MCF 10A (cell line): ENCODE results near the gene FZR1. TPM values are rescaled to one million over a fixed set of nuclear protein-coding genes. Genes with fewer than 3 reads are reported as not detected.

Experiments
- BruUV-seq: library from RNA; stranded (reverse); fragments of 400-500 nt; replicated peaks from 2 replicates; lab custom pipeline; 2021; lab: Mats Ljungman, UMichigan
- CTCF ChIA-PET: fragments of 300-600 bp; sonication (Branson Sonifier 250); formaldehyde crosslinking; extraction: SDS; loops from one replicate; lab custom pipeline; 2021; ENCODE audit warnings: antibody characterized with exemption, inconsistent platforms; lab: Yijun Ruan, JAX
- POLR2A ChIA-PET: fragments of 300-600, 350-650 bp; sonication (Branson Sonifier 250); formaldehyde crosslinking; extraction: SDS; loops from one replicate; lab custom pipeline; 2020; ENCODE audit warnings: antibody characterized with exemption, inconsistent platforms; lab: Yijun Ruan, JAX
- DNase-seq: peaks from one replicate; pipeline ENCODE4 v3.0.0-alpha.2; 2018; ENCODE audit not compliant: unreplicated experiment
- H3K27ac Mint-ChIP-seq: one replicate; pipeline ENCODE4 v1.8.0; 2022; ENCODE audit warnings: mild to moderate bottlenecking, low read depth, mixed read lengths; ENCODE audit not compliant: unreplicated experiment
- H3K27me3 Mint-ChIP-seq: one replicate; pipeline ENCODE4 v1.8.0; 2022; ENCODE audit warnings: mixed read lengths; ENCODE audit not compliant: insufficient read depth, unreplicated experiment
- H3K36me3 Mint-ChIP-seq: one replicate; pipeline ENCODE4 v1.8.0; 2022; ENCODE audit warnings: mild to moderate bottlenecking, moderate library complexity, mixed read lengths; ENCODE audit not compliant: insufficient read depth, unreplicated experiment
- H3K4me1 Mint-ChIP-seq: one replicate; pipeline ENCODE4 v1.8.0; 2022; ENCODE audit warnings: mixed read lengths; ENCODE audit not compliant: insufficient read depth, unreplicated experiment
- H3K4me3 Mint-ChIP-seq: one replicate; pipeline ENCODE4 v1.8.0; 2022; ENCODE audit warnings: mild to moderate bottlenecking, moderate library complexity, mixed read lengths; ENCODE audit not compliant: unreplicated experiment
- H3K9me3 Mint-ChIP-seq: one replicate; pipeline ENCODE4 v1.8.0; 2022; ENCODE audit warnings: mixed read lengths; ENCODE audit not compliant: unreplicated experiment
- CTCF ChIP-seq: fragments of 200-600 bp; IDR thresholded peaks from one replicate; pipeline ENCODE4 v1.8.0; 2022; ENCODE audit warnings: antibody characterized with exemption, mild to moderate bottlenecking; ENCODE audit not compliant: unreplicated experiment
- intact Hi-C: fragments of 100-400 bp; cut with micrococcal nuclease; formaldehyde crosslinking; loops from 2 replicates; pipeline ENCODE4 v1.14.1; 2022
- total RNA-seq: library from RNA; stranded (reverse); gene quantifications from 2 replicates; pipeline ENCODE4 v1.2.3, GENCODE V29; 2022

Gene FZR1
- total RNA-seq, 1 experiment from 2014 or later, result 48.9 TPM

DNA sequence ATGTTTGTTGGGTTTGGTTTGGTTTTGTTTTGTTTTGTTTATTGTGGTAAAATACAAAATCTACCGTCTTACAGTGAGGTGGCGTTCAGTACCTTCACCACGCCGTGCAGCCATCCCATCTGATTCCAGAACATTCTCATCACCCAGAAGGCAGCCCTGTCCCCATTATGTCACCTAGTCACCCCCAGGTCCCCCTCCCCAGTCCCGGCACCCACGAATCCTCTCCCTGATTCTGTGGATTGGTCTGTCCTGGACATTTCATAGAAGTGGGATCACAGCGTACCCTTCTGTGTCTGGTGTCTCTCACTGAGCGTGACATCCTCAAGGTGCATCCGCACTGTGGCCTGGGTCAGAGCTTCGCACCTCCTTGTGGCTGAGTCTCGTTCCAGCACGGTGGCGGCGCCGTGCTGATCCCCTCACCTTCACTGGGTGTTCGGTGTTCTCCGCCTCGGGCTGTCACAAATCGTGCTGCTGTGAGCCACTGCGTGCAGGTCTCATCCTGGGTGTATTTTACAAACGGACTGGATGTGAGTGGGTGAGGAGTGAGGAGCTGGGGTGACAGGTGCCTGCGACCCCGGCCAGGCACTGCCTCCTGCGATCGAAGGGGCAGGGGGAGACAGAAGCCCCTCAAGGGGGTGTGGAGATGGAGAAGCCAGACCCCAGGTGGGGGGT is 32.3 kb downstream of the FZR1 start:
- ChIA-PET CTCF (interaction anchor here (0.9 to 1.0 kb wide), 3 partner anchors 9 to 18 kb away, joined by 3 to 5 read pairs (median 4); partner anchors contain the start of gene MFSD12), POLR2A (interaction anchor here (0.6 to 1.0 kb wide), 4 partner anchors 19 to 248 kb away, joined by 3 read pairs; partner anchors contain the start of gene MFSD12)
- BruUV-seq, result no TSS peak
- no peak for DNase-seq
- no peak for TF ChIP-seq CTCF
- Mint-ChIP-seq H3K36me3 (peaks cover 57% of the 10 kb centered on the region), H3K4me1 (no peaks in the 10 kb centered on the region), H3K4me3 (no peak overlapping the region), H3K27me3 (no peaks in the 10 kb centered on the region), H3K9me3 (no peaks in the 10 kb centered on the region), H3K27ac (no peak overlapping the region)
- intact Hi-C loops, result no loop called here

DNA sequence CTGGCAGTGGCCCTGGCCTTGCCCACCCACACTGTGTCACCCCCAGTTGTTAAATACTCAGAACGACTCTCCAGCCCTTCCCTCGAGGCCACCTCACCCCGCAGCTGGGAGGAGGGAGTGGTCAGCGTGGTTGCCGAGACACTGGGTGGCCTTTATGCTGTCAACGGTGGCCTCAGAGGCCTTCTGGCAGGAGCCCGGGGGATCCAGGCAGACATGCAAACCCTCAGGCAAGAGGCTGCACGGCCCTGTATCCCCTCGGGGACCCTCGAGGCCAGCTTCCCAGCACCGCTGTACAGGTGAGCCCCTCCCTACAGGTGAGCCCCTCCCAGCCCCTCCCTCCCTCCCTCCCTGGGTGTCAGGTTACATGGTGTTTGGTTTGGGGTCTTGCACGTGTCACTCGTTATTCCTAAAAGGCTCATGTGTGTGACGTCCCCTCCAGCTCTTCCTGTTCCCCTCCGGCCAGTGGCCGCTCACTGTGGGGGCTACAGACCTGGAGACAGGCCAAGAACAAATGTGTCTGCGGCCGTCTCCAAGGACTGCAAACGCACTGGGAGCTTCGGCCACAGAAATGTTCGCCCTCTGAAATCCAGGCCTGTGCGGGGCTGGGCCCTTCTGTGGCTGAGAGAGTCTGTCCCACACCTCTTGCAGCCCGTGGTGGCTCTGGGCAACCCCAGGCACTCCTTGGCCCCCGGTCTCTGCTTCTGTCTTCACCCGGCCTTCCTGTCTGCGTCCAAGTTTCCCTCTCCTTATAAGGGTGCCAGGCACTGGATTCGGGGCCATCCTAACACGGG is 33.0 kb downstream of the FZR1 start, which contains the start of gene TEKTIP1:
TSS of gene TEKTIP1 (plus strand) at position 210 of the 791 bp plus-strand sequence. CDS start at position 214, 4 bp downstream.
- intact Hi-C loops, result no loop called here
- no peak for DNase-seq
- no peaks in the 10 kb centered on the region for H3K4me1 Mint-ChIP-seq
- H3K27ac Mint-ChIP-seq, result no peak within 1 kb of the TSS
- H3K27me3 Mint-ChIP-seq, result no peaks in the 10 kb centered on the region
- POLR2A ChIA-PET, result interaction anchor here (0.6 to 1.0 kb wide), 3 partner anchors 18 to 249 kb away, joined by 3 read pairs; partner anchors contain the start of gene MFSD12
- H3K9me3 Mint-ChIP-seq, result no peaks in the 10 kb centered on the region
- TF ChIP-seq CTCF, result no peak
- H3K4me3 Mint-ChIP-seq, result no peak within 1 kb of the TSS
- CTCF ChIA-PET, result interaction anchor here (0.9 to 1.0 kb wide), 3 partner anchors 8 to 19 kb away, joined by 3 to 5 read pairs (median 4); partner anchors contain the start of gene MFSD12
- H3K36me3 Mint-ChIP-seq, result peaks cover 56% of the 10 kb centered on the region
- BruUV-seq, result no TSS peak

DNA sequence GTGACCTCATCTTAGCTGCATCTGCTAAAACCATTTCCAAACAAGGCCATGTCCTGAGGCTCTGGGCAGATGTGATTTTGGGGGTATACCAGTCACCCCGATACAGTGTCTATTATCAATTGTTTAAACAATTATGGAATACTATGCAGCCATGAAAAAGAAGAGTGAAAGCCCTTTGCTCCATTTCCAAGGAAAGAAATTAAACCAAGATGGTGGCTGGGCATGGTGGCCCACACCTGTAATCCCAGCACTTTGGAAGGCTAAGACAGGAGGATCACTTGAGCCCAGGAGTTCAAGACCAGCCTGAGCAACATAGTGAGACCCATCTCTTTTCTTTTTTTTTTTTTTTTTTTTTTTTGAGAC is 33.6 kb downstream of the FZR1 start:
- BruUV-seq, result TSS peak; percentile 4
- no peak overlapping the region for H3K27ac Mint-ChIP-seq
- POLR2A ChIA-PET, result no interaction called here
- H3K4me3 Mint-ChIP-seq, result no peak overlapping the region
- no peak for TF ChIP-seq CTCF
- intact Hi-C loops, result no loop called here
- DNase-seq, result no peak
- H3K4me1 Mint-ChIP-seq, result no peaks in the 10 kb centered on the region
- H3K36me3 Mint-ChIP-seq, result peaks cover 51% of the 10 kb centered on the region
- H3K9me3 Mint-ChIP-seq, result no peaks in the 10 kb centered on the region
- H3K27me3 Mint-ChIP-seq, result no peaks in the 10 kb centered on the region
- CTCF ChIA-PET, result interaction anchor here (0.7 to 1.0 kb wide), 2 partner anchors 20 to 167 kb away, joined by 3 to 5 read pairs; no protein-coding TSS in a partner anchor
